HEK293T (cell line): ENCODE measurements around the gene GLB1L3.
"Not testable (repeated sequence)": the region's sequence is repeated elsewhere in the genome, so short reads cannot be mapped to it uniquely, and the experiment has no call there.

ENCODE experiments used
- CTCF ChIA-PET: fragments of 350-600 bp; formaldehyde crosslinking; extraction: SDS; loops from one replicate; lab custom pipeline; 2021; ENCODE audit warnings: antibody characterized with exemption, inconsistent platforms; lab: Yijun Ruan, JAX
- POLR2A ChIA-PET: fragments of 350-600 bp; formaldehyde crosslinking; extraction: SDS; loops from one replicate; lab custom pipeline; 2020; ENCODE audit warnings: antibody characterized with exemption, inconsistent platforms; lab: Yijun Ruan, JAX
- DNase-seq: peaks from one replicate; pipeline ENCODE4 v3.0.0; 2012; ENCODE audit warnings: mixed read lengths; ENCODE audit errors: extremely low spot score
- ARNT ChIP-seq: fragments of 450-650 bp; IDR thresholded peaks from 2 replicates; pipeline ENCODE4 v1.6.1; 2017; ENCODE audit warnings: mild to moderate bottlenecking
- BHLHE40 ChIP-seq: fragments of 450-650 bp; IDR thresholded peaks from 2 replicates; pipeline ENCODE4 v1.6.1; 2016; ENCODE audit warnings: mild to moderate bottlenecking, moderate library complexity, borderline replicate concordance
- CTBP1 ChIP-seq: fragments of 450-650 bp; IDR thresholded peaks from 2 replicates; pipeline ENCODE4 v1.6.1; 2016; ENCODE audit warnings: borderline replicate concordance
- ELF4 ChIP-seq: fragments of 450-650 bp; IDR thresholded peaks from 2 replicates; pipeline ENCODE4 v1.6.1; 2017; ENCODE audit warnings: antibody characterized with exemption
- FOXA1 ChIP-seq: fragments of 450-650 bp; IDR thresholded peaks from 2 replicates; pipeline ENCODE4 v1.6.1; 2016; ENCODE audit warnings: mild to moderate bottlenecking
- FOXK2 ChIP-seq: fragments of 450-650 bp; IDR thresholded peaks from 2 replicates; pipeline ENCODE4 v1.6.1; 2016; ENCODE audit warnings: mild to moderate bottlenecking
- FOXM1 ChIP-seq: fragments of 450-650 bp; IDR thresholded peaks from 2 replicates; pipeline ENCODE4 v1.6.1; 2017; ENCODE audit warnings: mild to moderate bottlenecking, borderline replicate concordance
- HDGF ChIP-seq: fragments of 450-650 bp; IDR thresholded peaks from 2 replicates; pipeline ENCODE4 v1.6.1; 2017; ENCODE audit warnings: antibody characterized with exemption, borderline replicate concordance
- L3MBTL2 ChIP-seq: fragments of 450-650 bp; conservative IDR thresholded peaks from 2 replicates; pipeline ENCODE4 v1.6.1; 2016; ENCODE audit warnings: mild to moderate bottlenecking
- LEF1 ChIP-seq: fragments of 450-650 bp; IDR thresholded peaks from 2 replicates; pipeline ENCODE4 v1.6.1; 2017; ENCODE audit warnings: mild to moderate bottlenecking, borderline replicate concordance
- NFRKB ChIP-seq: fragments of 450-650 bp; IDR thresholded peaks from 2 replicates; pipeline ENCODE4 v1.6.1; 2016; ENCODE audit warnings: mild to moderate bottlenecking, moderate library complexity
- SP1 ChIP-seq: fragments of 450-650 bp; IDR thresholded peaks from 2 replicates; pipeline ENCODE4 v1.6.1; 2017
- SUZ12 ChIP-seq: fragments of 450-650 bp; IDR thresholded peaks from 2 replicates; pipeline ENCODE4 v1.6.1; 2016; ENCODE audit warnings: mild to moderate bottlenecking
- TARDBP ChIP-seq: fragments of 450-650 bp; IDR thresholded peaks from 2 replicates; pipeline ENCODE4 v1.6.1; 2016
- ZNF384 ChIP-seq: fragments of 450-650 bp; IDR thresholded peaks from 2 replicates; pipeline ENCODE4 v1.6.1; 2016
- TF ChIP-seq, protein P1 (sequence below): fragments of 450-650 bp; IDR thresholded peaks from 2 replicates; pipeline ENCODE4 v1.6.1; 2016

The GLB1L3 gene

GRCh38 chr11:134313379-134313778, 37.2 kb downstream of the GLB1L3 start:
- POLR2A ChIA-PET: no interaction called here
- DNase-seq: no peak

DNA sequence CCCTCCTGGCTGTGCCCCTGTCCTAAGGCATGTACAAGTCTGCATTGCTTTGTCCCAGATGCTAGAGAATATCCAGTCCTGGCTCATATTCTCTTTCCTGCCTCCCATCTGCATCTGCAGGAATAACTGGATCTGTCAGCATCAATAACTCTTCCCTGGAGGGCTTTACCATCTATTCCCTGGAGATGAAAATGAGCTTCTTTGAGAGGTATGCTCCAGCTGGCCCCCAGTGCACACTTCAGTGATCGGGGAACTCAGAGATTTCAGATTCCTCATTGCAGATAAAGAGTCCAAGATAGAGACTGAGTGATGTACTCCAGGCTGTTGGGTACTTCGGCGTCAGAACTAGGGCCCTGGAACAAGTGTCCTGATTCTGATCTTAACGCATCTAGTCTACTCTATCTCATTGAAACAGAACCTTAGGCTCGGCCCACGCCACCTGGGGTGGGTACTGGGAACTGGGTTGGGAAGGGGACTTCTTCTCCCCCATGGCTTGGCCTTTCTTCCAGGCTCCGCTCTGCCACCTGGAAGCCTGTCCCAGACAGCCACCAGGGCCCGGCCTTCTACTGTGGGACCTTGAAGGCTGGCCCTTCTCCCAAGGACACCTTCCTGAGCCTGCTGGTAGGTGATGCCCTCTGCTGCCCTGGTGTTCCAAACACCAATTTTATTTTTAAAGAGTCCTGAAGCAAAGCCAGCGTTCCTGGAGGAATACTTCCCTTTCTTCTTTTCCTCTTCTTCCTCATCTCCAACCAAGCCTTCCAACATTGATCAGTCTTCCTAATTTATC, 37.8 kb downstream of the GLB1L3 start:
- no peak for DNase-seq
- TF ChIP-seq, protein P1, sequence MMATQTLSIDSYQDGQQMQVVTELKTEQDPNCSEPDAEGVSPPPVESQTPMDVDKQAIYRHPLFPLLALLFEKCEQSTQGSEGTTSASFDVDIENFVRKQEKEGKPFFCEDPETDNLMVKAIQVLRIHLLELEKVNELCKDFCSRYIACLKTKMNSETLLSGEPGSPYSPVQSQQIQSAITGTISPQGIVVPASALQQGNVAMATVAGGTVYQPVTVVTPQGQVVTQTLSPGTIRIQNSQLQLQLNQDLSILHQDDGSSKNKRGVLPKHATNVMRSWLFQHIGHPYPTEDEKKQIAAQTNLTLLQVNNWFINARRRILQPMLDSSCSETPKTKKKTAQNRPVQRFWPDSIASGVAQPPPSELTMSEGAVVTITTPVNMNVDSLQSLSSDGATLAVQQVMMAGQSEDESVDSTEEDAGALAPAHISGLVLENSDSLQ: no peak
- TF ChIP-seq BHLHE40 (no peak), TARDBP (no peak), L3MBTL2 (no peak), HDGF (no peak), LEF1 (no peak), FOXA1 (no peak), ZNF384 (no peak), SP1 (no peak), NFRKB (no peak), ARNT (no peak), SUZ12 (no peak), ELF4 (no peak), CTBP1 (no peak), FOXK2 (no peak), FOXM1 (no peak)
- CTCF ChIA-PET: no interaction called here
- POLR2A ChIA-PET: no interaction called here

More at GRCh38 chr11:134313379-134313778, 37.2 kb downstream of the GLB1L3 start:
- TF ChIP-seq SUZ12 (no peak), L3MBTL2 (no peak), BHLHE40 (no peak), FOXA1 (no peak), SP1 (no peak), ARNT (no peak), ZNF384 (no peak), LEF1 (no peak), HDGF (no peak), CTBP1 (no peak), FOXK2 (no peak), ELF4 (no peak), NFRKB (no peak), TARDBP (no peak)
- TF ChIP-seq, protein P1: no peak
- CTCF ChIA-PET: no interaction called here

DNA sequence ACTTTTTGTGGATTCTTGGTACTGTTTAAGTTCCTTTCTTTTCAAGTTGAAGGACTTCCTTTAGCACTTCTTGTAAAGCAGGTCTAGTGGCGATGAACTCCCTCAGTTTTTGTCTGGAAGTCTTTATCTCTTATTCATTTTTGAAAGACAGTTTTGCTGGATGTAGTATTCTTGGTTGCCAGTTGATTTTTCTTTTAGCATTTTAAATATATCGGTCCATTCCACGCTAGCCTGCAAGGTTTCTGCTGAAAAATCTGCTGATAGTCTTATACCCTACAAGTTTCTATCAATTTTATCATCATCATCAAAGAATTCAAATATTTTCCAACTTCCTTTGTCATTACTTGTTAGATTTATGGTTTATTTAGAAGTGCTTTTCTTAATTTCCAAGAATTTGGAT, 40.9 kb downstream of the GLB1L3 start:
- POLR2A ChIA-PET: no interaction called here
- CTCF ChIA-PET: no interaction called here
- TF ChIP-seq L3MBTL2 (no peak), TARDBP (no peak), FOXM1 (no peak), FOXA1 (no peak), SUZ12 (no peak), ELF4 (no peak), SP1 (no peak), FOXK2 (no peak), CTBP1 (no peak), NFRKB (no peak), BHLHE40 (no peak), HDGF (no peak), ARNT (no peak), ZNF384 (no peak), LEF1 (no peak)
- TF ChIP-seq, protein P1: no peak
- DNase-seq: no peak

GRCh38 chr11:134321373-134321772, 45.2 kb downstream of the GLB1L3 start:
- CTCF ChIA-PET: interaction anchor here (0.6 kb wide), 1 partner anchor 46 kb away, joined by 3 read pairs; no protein-coding TSS in a partner anchor
- POLR2A ChIA-PET, DNase-seq: not testable (repeated sequence)

- ChIA-PET CTCF (interaction anchor here (1.3 kb wide), 1 partner anchor 47 kb away, joined by 3 read pairs; the partner anchor contains the start of gene GLB1L3), POLR2A (no interaction called here)
- DNase-seq: no peak
- TF ChIP-seq, protein P1: no peak
- no peak for TF ChIP-seq FOXM1
- TF ChIP-seq ZNF384: no peak
- TF ChIP-seq HDGF: no peak
- TF ChIP-seq SP1: no peak
- no peak for TF ChIP-seq FOXA1
- no peak for TF ChIP-seq LEF1
- no peak for TF ChIP-seq ARNT
- TF ChIP-seq BHLHE40: no peak
- no peak for TF ChIP-seq CTBP1
- no peak for TF ChIP-seq FOXK2
- no peak for TF ChIP-seq NFRKB
- TF ChIP-seq ELF4: no peak
- TF ChIP-seq L3MBTL2: no peak
- TF ChIP-seq TARDBP: no peak
- no peak for TF ChIP-seq SUZ12
These were observed 46.4 kb downstream of the GLB1L3 start for GRCh38 chr11:134322553-134322952.
